K562 (cell line): ENCODE data around the gene PNPLA2. TPM values are rescaled to one million over a fixed set of nuclear protein-coding genes. Genes with fewer than 3 reads are reported as not detected.

ENCODE experiments used
- ATF7 ChIP-seq: fragments of 450-650 bp; IDR thresholded peaks from 2 replicates; pipeline ENCODE4 v1.7.1; 2014; ENCODE audit warnings: mild to moderate bottlenecking, moderate library complexity
- CAMTA2 ChIP-seq: fragments of 250-450 bp; sonication (Bioruptor Pico); conservative IDR thresholded peaks from 2 replicates; pipeline ENCODE4 v1.5.1; 2022
- CREM ChIP-seq: IDR thresholded peaks from 2 replicates; pipeline ENCODE4 v1.6.1; 2014; ENCODE audit warnings: antibody characterized with exemption, low read depth
- E2F6 ChIP-seq, 2 experiments: IDR thresholded peaks; 2 replicates each; pipeline ENCODE4 v1.6.1; 2011; ENCODE audit warnings: borderline replicate concordance in 1 of 2, control low read depth in 1 of 2, low read depth in 1 of 2, low read length in 1 of 2, mild to moderate bottlenecking in 1 of 2, mixed read lengths in 1 of 2, moderate library complexity in 1 of 2; ENCODE audit not compliant: insufficient read depth in 1 of 2, insufficient read length in 1 of 2, poor library complexity in 1 of 2, severe bottlenecking in 1 of 2; ENCODE audit errors: extremely low read depth in 1 of 2
- ERF ChIP-seq: fragments of 450-650 bp; formaldehyde crosslinking; IDR thresholded peaks from 2 replicates; pipeline ENCODE4 v1.4.0; 2020; ENCODE audit warnings: mild to moderate bottlenecking, mixed read lengths
- GATAD2A ChIP-seq: fragments of 450-650 bp; IDR thresholded peaks from 2 replicates; pipeline ENCODE4 v1.6.1; 2017
- MAZ ChIP-seq, 2 experiments: fragments of 450-650 bp in 1 of 2; sonication (generic) in 1 of 2; formaldehyde crosslinking; IDR thresholded peaks in 1 of 2; conservative IDR thresholded peaks in 1 of 2; 2 replicates each; pipeline versions ENCODE4 v1.4.0 to v1.5.0; 2020; ENCODE audit warnings: mild to moderate bottlenecking in 1 of 2, missing genetic modification reagents in 1 of 2
- RBM39 ChIP-seq: fragments of 200-400 bp; formaldehyde crosslinking; optimal IDR thresholded peaks from 2 replicates; pipeline ENCODE3; 2018; ENCODE audit warnings: low read depth, low read length
- TEAD1 ChIP-seq, 2 experiments: fragments of 450-650 bp in 1 of 2; sonication (generic) in 1 of 2; formaldehyde crosslinking; IDR thresholded peaks; 2 replicates each; pipeline versions ENCODE4 v1.4.0 to v1.8.0; 2020 to 2022; ENCODE audit warnings: mild to moderate bottlenecking in 2 of 2, missing genetic modification reagents in 1 of 2
- ZBTB7A ChIP-seq: IDR thresholded peaks from 2 replicates; pipeline ENCODE4 v1.6.1; 2011; ENCODE audit warnings: low read depth, mild to moderate bottlenecking, low read length, moderate library complexity, borderline replicate concordance; ENCODE audit not compliant: control insufficient read depth
- ZNF12 ChIP-seq: sonication (generic); formaldehyde crosslinking; IDR thresholded peaks from 2 replicates; pipeline ENCODE4 v1.4.0; 2020; ENCODE audit warnings: mild to moderate bottlenecking, missing genetic modification reagents
- ZNF583 ChIP-seq: fragments of 250-450 bp; sonication (Bioruptor Pico); IDR thresholded peaks from 2 replicates; pipeline ENCODE4 v1.4.0; 2020
- ZNF584 ChIP-seq: fragments of 200-800 bp; sonication (Bioruptor generic); IDR thresholded peaks from 2 replicates; pipeline ENCODE4 v1.6.1; 2016; ENCODE audit warnings: low read depth, mild to moderate bottlenecking, missing genetic modification characterization, missing compliant biosample characterization
- polyA plus RNA-seq, 8 experiments: library from polyadenylated mRNA; depleted of rRNA in 4 of 8; stranded (reverse) in 5 of 8; unstranded in 3 of 8; fragments of >200 nt; fragmentation: Nextera tagmentation in 2 of 8; fragmentation: Illumina TruSeq in 1 of 8; extraction: Ambion mirVana in 2 of 8; extraction: Trizol in 1 of 8; gene quantifications; 2 replicates each; pipeline versions ENCODE4 v1.2.1 to v1.2.3, GENCODE V29; 2011 to 2014; ENCODE audit warnings: inconsistent platforms in 1 of 8, missing spikeins in 1 of 8
- total RNA-seq, 7 experiments: library from RNA; depleted of rRNA in 6 of 7; stranded (reverse); fragments of >200 nt in 6 of 7; fragmentation: Illumina TruSeq in 2 of 7; extraction: Trizol in 2 of 7; gene quantifications; 2 replicates each; pipeline versions ENCODE4 v1.2.1 to v1.2.3, GENCODE V29; 2011 to 2021; ENCODE audit warnings: low replicate concordance in 1 of 7
- TF ChIP-seq, protein P1 (sequence below): fragments of 250-450 bp; sonication (Bioruptor Pico); IDR thresholded peaks from 2 replicates; pipeline ENCODE4 v1.4.0; 2020; ENCODE audit warnings: mild to moderate bottlenecking, moderate library complexity, borderline replicate concordance
- TF ChIP-seq, protein P2 (sequence below): fragments of 250-450 bp; sonication (Bioruptor Pico); IDR thresholded peaks from 2 replicates; pipeline ENCODE4 v1.5.0; 2020; ENCODE audit warnings: mild to moderate bottlenecking, borderline replicate concordance
- TF ChIP-seq, protein P3 (sequence below): sonication (generic); formaldehyde crosslinking; IDR thresholded peaks from 2 replicates; pipeline ENCODE4 v1.9.0; 2022; ENCODE audit warnings: mild to moderate bottlenecking, missing genetic modification reagents
- TF ChIP-seq, protein P4 (sequence below): sonication (generic); formaldehyde crosslinking; IDR thresholded peaks from 2 replicates; pipeline ENCODE4 v1.8.0; 2022; ENCODE audit warnings: missing genetic modification reagents, mild to moderate bottlenecking, moderate library complexity, borderline replicate concordance

Gene PNPLA2
- total and polyA plus RNA-seq, 9 of the 15 experiments (the other 6 are each of a cell fraction or from before 2014, with no cell fraction given): 0.39 to 87.1 (median 8.4) TPM

DNA sequence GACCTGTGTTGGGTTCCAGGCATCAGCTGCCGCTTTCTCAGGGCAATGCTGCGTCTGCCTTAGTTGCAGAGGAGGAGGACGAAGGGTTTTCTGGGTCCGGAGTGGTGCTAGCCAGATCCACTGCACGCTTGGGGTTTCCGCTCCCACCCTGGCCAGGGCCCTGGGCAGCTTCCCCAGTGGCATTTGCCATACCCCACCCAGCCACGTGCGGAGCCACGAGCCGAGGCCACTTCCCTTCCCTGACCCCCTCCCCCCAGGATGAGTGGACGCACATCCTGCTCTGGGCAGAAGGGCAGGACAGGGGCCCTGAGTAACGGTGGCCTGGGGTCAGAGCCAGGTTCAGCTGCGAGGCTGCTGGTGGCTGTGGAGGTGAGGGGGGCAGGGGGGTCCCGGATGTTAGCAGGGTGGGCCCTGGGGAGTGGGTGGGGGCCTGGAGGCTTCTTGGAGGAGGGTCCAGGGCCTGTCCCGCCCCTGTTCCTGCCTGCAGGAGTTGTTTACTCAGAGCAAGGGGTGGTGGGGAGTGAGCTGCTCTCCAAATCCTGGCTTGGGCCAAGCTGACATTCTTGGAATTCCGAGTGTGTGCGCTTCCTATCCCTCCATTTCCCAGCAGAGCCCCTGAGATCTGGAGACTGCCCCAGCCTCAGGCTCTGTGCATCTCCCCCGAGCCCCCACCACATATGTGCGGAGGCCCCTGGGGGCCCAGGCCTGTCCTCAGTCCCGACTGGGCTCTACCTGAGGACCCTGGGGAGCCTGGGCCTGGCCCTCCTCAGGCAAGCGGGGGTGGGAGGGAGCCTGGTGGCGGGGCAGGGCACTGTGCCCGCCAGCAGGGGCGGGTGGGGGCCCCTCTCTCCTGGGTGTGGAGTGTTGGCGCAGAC lies 25.3 kb downstream of the PNPLA2 start (continued):
- TF ChIP-seq, protein P1, sequence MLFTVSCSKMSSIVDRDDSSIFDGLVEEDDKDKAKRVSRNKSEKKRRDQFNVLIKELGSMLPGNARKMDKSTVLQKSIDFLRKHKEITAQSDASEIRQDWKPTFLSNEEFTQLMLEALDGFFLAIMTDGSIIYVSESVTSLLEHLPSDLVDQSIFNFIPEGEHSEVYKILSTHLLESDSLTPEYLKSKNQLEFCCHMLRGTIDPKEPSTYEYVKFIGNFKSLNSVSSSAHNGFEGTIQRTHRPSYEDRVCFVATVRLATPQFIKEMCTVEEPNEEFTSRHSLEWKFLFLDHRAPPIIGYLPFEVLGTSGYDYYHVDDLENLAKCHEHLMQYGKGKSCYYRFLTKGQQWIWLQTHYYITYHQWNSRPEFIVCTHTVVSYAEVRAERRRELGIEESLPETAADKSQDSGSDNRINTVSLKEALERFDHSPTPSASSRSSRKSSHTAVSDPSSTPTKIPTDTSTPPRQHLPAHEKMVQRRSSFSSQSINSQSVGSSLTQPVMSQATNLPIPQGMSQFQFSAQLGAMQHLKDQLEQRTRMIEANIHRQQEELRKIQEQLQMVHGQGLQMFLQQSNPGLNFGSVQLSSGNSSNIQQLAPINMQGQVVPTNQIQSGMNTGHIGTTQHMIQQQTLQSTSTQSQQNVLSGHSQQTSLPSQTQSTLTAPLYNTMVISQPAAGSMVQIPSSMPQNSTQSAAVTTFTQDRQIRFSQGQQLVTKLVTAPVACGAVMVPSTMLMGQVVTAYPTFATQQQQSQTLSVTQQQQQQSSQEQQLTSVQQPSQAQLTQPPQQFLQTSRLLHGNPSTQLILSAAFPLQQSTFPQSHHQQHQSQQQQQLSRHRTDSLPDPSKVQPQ (CRISPR knock-in tag): no peak
- TF ChIP-seq ATF7: no peak
- TF ChIP-seq, protein P2, sequence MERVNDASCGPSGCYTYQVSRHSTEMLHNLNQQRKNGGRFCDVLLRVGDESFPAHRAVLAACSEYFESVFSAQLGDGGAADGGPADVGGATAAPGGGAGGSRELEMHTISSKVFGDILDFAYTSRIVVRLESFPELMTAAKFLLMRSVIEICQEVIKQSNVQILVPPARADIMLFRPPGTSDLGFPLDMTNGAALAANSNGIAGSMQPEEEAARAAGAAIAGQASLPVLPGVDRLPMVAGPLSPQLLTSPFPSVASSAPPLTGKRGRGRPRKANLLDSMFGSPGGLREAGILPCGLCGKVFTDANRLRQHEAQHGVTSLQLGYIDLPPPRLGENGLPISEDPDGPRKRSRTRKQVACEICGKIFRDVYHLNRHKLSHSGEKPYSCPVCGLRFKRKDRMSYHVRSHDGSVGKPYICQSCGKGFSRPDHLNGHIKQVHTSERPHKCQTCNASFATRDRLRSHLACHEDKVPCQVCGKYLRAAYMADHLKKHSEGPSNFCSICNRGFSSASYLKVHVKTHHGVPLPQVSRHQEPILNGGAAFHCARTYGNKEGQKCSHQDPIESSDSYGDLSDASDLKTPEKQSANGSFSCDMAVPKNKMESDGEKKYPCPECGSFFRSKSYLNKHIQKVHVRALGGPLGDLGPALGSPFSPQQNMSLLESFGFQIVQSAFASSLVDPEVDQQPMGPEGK (CRISPR knock-in tag): no peak
- TF ChIP-seq E2F6 (IDR thresholded peaks at IDR 0.05; ENCODE audit: borderline replicate concordance in 1 of 2, extremely low read depth in 1 of 2, insufficient read depth in 1 of 2, insufficient read length in 1 of 2, low read depth in 1 of 2, low read length in 1 of 2, poor library complexity in 1 of 2, severe bottlenecking in 1 of 2): peak; percentile 25 to 59
- no peak for TF ChIP-seq ZNF12 (CRISPR knock-in tag)
- TF ChIP-seq TEAD1 (CRISPR knock-in tag; IDR thresholded peaks at IDR 0.05): peak in 1 of 2 experiments; percentile 91; a peak in 1 of 4 replicates
- TF ChIP-seq, protein P3, sequence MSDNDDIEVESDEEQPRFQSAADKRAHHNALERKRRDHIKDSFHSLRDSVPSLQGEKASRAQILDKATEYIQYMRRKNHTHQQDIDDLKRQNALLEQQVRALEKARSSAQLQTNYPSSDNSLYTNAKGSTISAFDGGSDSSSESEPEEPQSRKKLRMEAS: peak; percentile 93
- TF ChIP-seq RBM39: no peak
- TF ChIP-seq CREM: peak; percentile 29; the same call in 1 of the 2 replicates
- TF ChIP-seq MAZ (CRISPR knock-in tag; conservative IDR thresholded peaks at IDR 0.05 in 1 of 2, IDR thresholded peaks at IDR 0.05 in 1 of 2): peak; percentile 30 to 63; a peak in 3 of 4 replicates
- TF ChIP-seq ERF (CRISPR knock-in tag): 0 out of 2 replicates have a peak, but pooled peaks have one; percentile 21
- TF ChIP-seq ZNF584 (CRISPR knock-in tag): no peak
- TF ChIP-seq, protein P4, sequence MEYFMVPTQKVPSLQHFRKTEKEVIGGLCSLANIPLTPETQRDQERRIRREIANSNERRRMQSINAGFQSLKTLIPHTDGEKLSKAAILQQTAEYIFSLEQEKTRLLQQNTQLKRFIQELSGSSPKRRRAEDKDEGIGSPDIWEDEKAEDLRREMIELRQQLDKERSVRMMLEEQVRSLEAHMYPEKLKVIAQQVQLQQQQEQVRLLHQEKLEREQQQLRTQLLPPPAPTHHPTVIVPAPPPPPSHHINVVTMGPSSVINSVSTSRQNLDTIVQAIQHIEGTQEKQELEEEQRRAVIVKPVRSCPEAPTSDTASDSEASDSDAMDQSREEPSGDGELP: no peak
- TF ChIP-seq ZNF583 (CRISPR knock-in tag): no peak
- no peak for TF ChIP-seq GATAD2A
- TF ChIP-seq ZBTB7A: peak; percentile 34; the same call in 1 of the 2 replicates
- TF ChIP-seq CAMTA2 (CRISPR knock-in tag): no peak
